PC-9 (cell line): Measurements from ENCODE around the gene CACNA1B.

Experiments used
- CTCF ChIP-seq: fragments of 200-600 bp; sonication (generic); conservative IDR thresholded peaks from 2 replicates; pipeline ENCODE4 v1.6.1; 2017; ENCODE audit warnings: mixed run types, antibody characterized with exemption, mild to moderate bottlenecking, moderate library complexity
- EZH2 ChIP-seq: fragments of 200-600 bp; sonication (generic); IDR thresholded peaks from 2 replicates; pipeline ENCODE4 v1.8.0; 2017; ENCODE audit warnings: antibody characterized with exemption, low read depth

GRCh38 chr9:138075496-138075895, 197.9 kb downstream of the CACNA1B start:
- TF ChIP-seq CTCF (no peak), EZH2 (no peak)
